HL-60 (cell line): ENCODE measurements around the gene COLEC11.

Experiments
- DNase-seq, 2 experiments: peaks; one replicate each; pipeline ENCODE4 v3.0.0-alpha.2; 2010 to 2020; ENCODE audit warnings: low read depth in 1 of 2, low spot score in 1 of 2
- H3K27ac ChIP-seq: fragments of 250-450 bp; sonication (Bioruptor Pico); replicated peaks from 2 replicates; pipeline ENCODE4 v1.5.1; 2020; ENCODE audit warnings: mild to moderate bottlenecking, moderate library complexity
- H3K27me3 ChIP-seq: fragments of 250-450 bp; sonication (Bioruptor Pico); 2 replicates; pipeline ENCODE4 v1.5.1; 2021; ENCODE audit warnings: mild to moderate bottlenecking, moderate library complexity; ENCODE audit not compliant: insufficient read depth, poor library complexity, severe bottlenecking
- H3K4me3 ChIP-seq: replicated peaks from 2 replicates; pipeline ENCODE4 v1.5.1; 2011; ENCODE audit warnings: mild to moderate bottlenecking, control low read depth, low read length; ENCODE audit not compliant: insufficient read depth
- GABPA ChIP-seq: IDR thresholded peaks from 2 replicates; pipeline ENCODE4 v1.6.1; 2012; ENCODE audit warnings: low read depth
- POLR2AphosphoS5 ChIP-seq: IDR thresholded peaks from 2 replicates; pipeline ENCODE4 v1.6.1; 2012; ENCODE audit warnings: low read depth
- REST ChIP-seq: IDR thresholded peaks from 2 replicates; pipeline ENCODE4 v1.6.1; 2012; ENCODE audit warnings: low read depth; ENCODE audit not compliant: insufficient replicate concordance
- SPI1 ChIP-seq: IDR thresholded peaks from 2 replicates; pipeline ENCODE4 v1.6.1; 2012; ENCODE audit warnings: low read depth, mild to moderate bottlenecking, borderline replicate concordance
- TF ChIP-seq, protein P1 (sequence below): IDR thresholded peaks from one replicate; pipeline ENCODE4 v1.5.1; 2011; ENCODE audit warnings: low read length, control low read depth, inconsistent platforms; ENCODE audit not compliant: insufficient read depth

The COLEC11 gene

DNA sequence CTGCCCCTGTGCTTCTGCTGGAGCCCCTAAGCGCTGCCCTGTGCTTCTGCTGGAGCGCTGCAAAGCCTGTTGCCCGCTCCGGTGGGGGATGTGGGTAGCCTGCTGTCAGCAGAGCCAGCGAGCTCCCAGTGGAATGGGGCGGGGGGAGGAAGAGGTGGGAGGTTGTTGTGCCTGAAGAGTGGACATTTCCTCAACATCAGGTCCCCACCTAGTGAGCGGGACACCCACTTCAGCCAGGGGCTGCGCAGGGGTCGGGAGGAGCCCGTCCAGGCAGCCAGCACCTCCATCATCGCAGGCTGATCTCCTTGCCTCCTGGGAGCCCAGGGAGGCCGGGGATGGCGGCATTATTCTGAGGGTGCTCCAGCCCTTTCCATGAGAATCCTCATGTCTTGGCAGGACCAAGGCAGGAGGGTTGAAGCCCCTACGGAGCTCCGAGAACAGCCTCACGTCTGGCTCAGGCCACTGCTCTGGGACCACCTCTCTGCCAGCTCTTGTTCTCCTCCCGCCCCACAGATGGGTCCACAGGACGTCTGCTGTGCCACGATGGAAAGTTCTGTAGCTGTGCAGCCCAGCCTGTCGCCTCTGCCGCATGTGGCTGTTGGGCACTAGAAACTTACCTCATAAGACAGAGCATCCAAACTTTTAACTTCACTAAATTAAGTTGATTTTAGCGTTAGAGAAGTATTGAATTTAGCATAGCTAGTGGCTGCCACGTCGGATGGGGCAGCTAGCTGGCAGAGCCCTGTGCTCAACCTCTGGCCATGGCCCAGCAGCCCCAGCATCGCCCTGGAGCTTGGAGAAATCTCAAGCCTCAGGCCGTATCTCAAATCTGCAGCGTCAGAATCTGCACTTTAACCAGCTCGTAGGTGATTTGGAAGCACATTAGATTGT is 61.2 kb downstream of the COLEC11 start:
- Histone ChIP-seq H3K4me3 (no peak overlapping the region), H3K27ac (no peak overlapping the region), H3K27me3 (peaks cover 14% of the 10 kb centered on the region)
- DNase-seq: no peak
- TF ChIP-seq POLR2AphosphoS5 (no peak), REST (no peak), SPI1 (no peak), GABPA (no peak)
- TF ChIP-seq, protein P1, sequence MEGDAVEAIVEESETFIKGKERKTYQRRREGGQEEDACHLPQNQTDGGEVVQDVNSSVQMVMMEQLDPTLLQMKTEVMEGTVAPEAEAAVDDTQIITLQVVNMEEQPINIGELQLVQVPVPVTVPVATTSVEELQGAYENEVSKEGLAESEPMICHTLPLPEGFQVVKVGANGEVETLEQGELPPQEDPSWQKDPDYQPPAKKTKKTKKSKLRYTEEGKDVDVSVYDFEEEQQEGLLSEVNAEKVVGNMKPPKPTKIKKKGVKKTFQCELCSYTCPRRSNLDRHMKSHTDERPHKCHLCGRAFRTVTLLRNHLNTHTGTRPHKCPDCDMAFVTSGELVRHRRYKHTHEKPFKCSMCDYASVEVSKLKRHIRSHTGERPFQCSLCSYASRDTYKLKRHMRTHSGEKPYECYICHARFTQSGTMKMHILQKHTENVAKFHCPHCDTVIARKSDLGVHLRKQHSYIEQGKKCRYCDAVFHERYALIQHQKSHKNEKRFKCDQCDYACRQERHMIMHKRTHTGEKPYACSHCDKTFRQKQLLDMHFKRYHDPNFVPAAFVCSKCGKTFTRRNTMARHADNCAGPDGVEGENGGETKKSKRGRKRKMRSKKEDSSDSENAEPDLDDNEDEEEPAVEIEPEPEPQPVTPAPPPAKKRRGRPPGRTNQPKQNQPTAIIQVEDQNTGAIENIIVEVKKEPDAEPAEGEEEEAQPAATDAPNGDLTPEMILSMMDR: no peak

GRCh38 chr2:3656762-3657721 is 62.1 kb downstream of the COLEC11 start:
- Histone ChIP-seq H3K27me3 (peaks cover 6% of the 10 kb centered on the region), H3K4me3 (no peak overlapping the region), H3K27ac (no peak overlapping the region)
- TF ChIP-seq, protein P1: no peak
- no peak for TF ChIP-seq SPI1
- TF ChIP-seq REST: no peak
- no peak for TF ChIP-seq POLR2AphosphoS5
- no peak for TF ChIP-seq GABPA
- DNase-seq: no peak

GRCh38 chr2:3657881-3658280 is 63.0 kb downstream of the COLEC11 start, which contains the start of gene ALLC:
Gene ALLC, plus strand, starts transcription at chr2:3658200. Its CDS starts 12,958 bp downstream, at chr2:3671158.
- peaks cover under 1% of the 10 kb centered on the region for H3K27me3 ChIP-seq
- TF ChIP-seq, protein P1: no peak
- TF ChIP-seq REST: no peak
- no peak for TF ChIP-seq GABPA
- TF ChIP-seq SPI1: no peak
- no peak for TF ChIP-seq POLR2AphosphoS5
- H3K4me3 ChIP-seq: no peak within 1 kb of the TSS
- DNase-seq: no peak
- H3K27ac ChIP-seq: no peak within 1 kb of the TSS
